ENCODE measurements around the gene CAND2. TPM values are rescaled to one million over a fixed set of nuclear protein-coding genes. Genes with fewer than 3 reads are reported as not detected.
"Not testable (repeated sequence)": the region's sequence is repeated elsewhere in the genome, so short reads cannot be mapped to it uniquely, and the experiment has no call there.

The CAND2 gene
- total RNA-seq, 2 experiments from 2014 or later = 2.1 to 2.2 TPM

GRCh38 chr3:12841149-12841969 lies 44.9 kb downstream of the CAND2 start, which contains the start of gene RPL32:
RPL32 (minus strand) TSS chr3:12841565; CDS start chr3:12840237, 1,328 bp downstream.
- DNase-seq (peak; percentile 92), ATAC-seq (peak; percentile 90)
- H3K4me1 Mint-ChIP-seq = peaks cover 43% of the 10 kb centered on the region
- H3K36me3 Mint-ChIP-seq (ENCODE audit: low read depth) = peaks cover 50% of the 10 kb centered on the region
- H3K27ac Mint-ChIP-seq = peak within 1 kb of the TSS; percentile 99
- POLR2A ChIA-PET = interaction anchor here (0.7 to 2.9 kb wide), 8 partner anchors 9 to 234 kb away, joined by 3 to 26 read pairs (median 3); no protein-coding TSS in a partner anchor
- H3K9me3 Mint-ChIP-seq (ENCODE audit: low read depth) = no peaks in the 10 kb centered on the region
- CTCF ChIA-PET = interaction anchor here (0.6 to 2.6 kb wide), 33 partner anchors 10 to 357 kb away, joined by 3 to 22 read pairs (median 4); no protein-coding TSS in a partner anchor
- H3K4me3 Mint-ChIP-seq = peak within 1 kb of the TSS; percentile 98
- intact Hi-C loops (cut with DNase I, micrococcal nuclease) = loop anchor here (1.0 to 10.0 kb wide), 12 partner anchors 27 to 1333 kb away; partner anchors contain the start of genes RAF1 (in 2 of the 2), LSM3 (in 1 of the 2), MKRN2 (in 1 of the 2) and TSEN2 (in 1 of the 2)
- H3K27me3 Mint-ChIP-seq = no peaks in the 10 kb centered on the region

- H3K4me3 Mint-ChIP-seq = peak overlapping the region; percentile 98
- H3K36me3 Mint-ChIP-seq (ENCODE audit: low read depth) = peaks cover 44% of the 10 kb centered on the region
- DNase-seq (no peak), ATAC-seq (no peak)
- H3K4me1 Mint-ChIP-seq = peaks cover 39% of the 10 kb centered on the region
- H3K27me3 Mint-ChIP-seq = no peaks in the 10 kb centered on the region
- intact Hi-C loops (cut with DNase I, micrococcal nuclease) = loop anchor here (1.0 to 10.0 kb wide), 12 partner anchors 26 to 1333 kb away; partner anchors contain the start of genes RAF1 (in 2 of the 2), LSM3 (in 1 of the 2), MKRN2 (in 1 of the 2) and TSEN2 (in 1 of the 2)
- CTCF ChIA-PET = interaction anchor here (0.8 to 2.6 kb wide), 32 partner anchors 10 to 356 kb away, joined by 3 to 22 read pairs (median 4); no protein-coding TSS in a partner anchor
- H3K27ac Mint-ChIP-seq = peak overlapping the region; percentile 99
- no peaks in the 10 kb centered on the region for H3K9me3 Mint-ChIP-seq (ENCODE audit: low read depth)
- POLR2A ChIA-PET = interaction anchor here (0.8 to 2.9 kb wide), 6 partner anchors 10 to 235 kb away, joined by 3 to 26 read pairs (median 4); no protein-coding TSS in a partner anchor
Measured at GRCh38 chr3:12841970-12842328, 45.5 kb downstream of the CAND2 start.

- Mint-ChIP-seq H3K36me3 (ENCODE audit: low read depth) (peaks cover 39% of the 10 kb centered on the region), H3K9me3 (ENCODE audit: low read depth) (no peaks in the 10 kb centered on the region)
Measured at GRCh38 chr3:12842469-12842868, 46.0 kb downstream of the CAND2 start.

GRCh38 chr3:12845811-12846210 lies 49.3 kb downstream of the CAND2 start:
- ChIA-PET POLR2A (no interaction called here), CTCF (interaction anchor here (0.6 to 1.3 kb wide), 2 partner anchors 22 to 44 kb away, joined by 3 to 4 read pairs; no protein-coding TSS in a partner anchor)
- Mint-ChIP-seq H3K4me1 (peaks cover 8% of the 10 kb centered on the region), H3K9me3 (ENCODE audit: low read depth) (no peaks in the 10 kb centered on the region), H3K4me3 (no peak overlapping the region), H3K36me3 (ENCODE audit: low read depth) (peaks cover 5% of the 10 kb centered on the region), H3K27ac (no peak overlapping the region), H3K27me3 (no peaks in the 10 kb centered on the region)
- DNase-seq (no peak), ATAC-seq (no peak)
- intact Hi-C loops (cut with DNase I, micrococcal nuclease) = loop anchor here in 1 of 2 experiments (10.0 kb wide), 1 partner anchor 1329 kb away; the partner anchor contains the start of genes LSM3 and XPC

More at GRCh38 chr3:12842469-12842868, 46.0 kb downstream of the CAND2 start:
- ATAC-seq (no peak), DNase-seq (no peak)
- ChIA-PET POLR2A (no interaction called here), CTCF (interaction anchor here (0.8 to 2.6 kb wide), 17 partner anchors 9 to 153 kb away, joined by 3 to 22 read pairs (median 5); no protein-coding TSS in a partner anchor)
- Mint-ChIP-seq H3K27ac (peak overlapping the region; percentile 99), H3K4me3 (no peak overlapping the region), H3K27me3 (no peaks in the 10 kb centered on the region), H3K4me1 (peaks cover 35% of the 10 kb centered on the region)
- intact Hi-C loops (cut with DNase I, micrococcal nuclease) = loop anchor here in 1 of 2 experiments (10.0 kb wide), 1 partner anchor 1332 kb away; the partner anchor contains the start of genes LSM3 and XPC

GRCh38 chr3:12852201-12852600 lies 55.7 kb downstream of the CAND2 start:
- ATAC-seq (no peak), DNase-seq (no peak)
- H3K4me1 Mint-ChIP-seq = no peaks in the 10 kb centered on the region
- no peak overlapping the region for H3K4me3 Mint-ChIP-seq
- no peaks in the 10 kb centered on the region for H3K9me3 Mint-ChIP-seq (ENCODE audit: low read depth)
- H3K36me3 Mint-ChIP-seq (ENCODE audit: low read depth) = no peaks in the 10 kb centered on the region
- ChIA-PET POLR2A (no interaction called here), CTCF (interaction anchor here (1.7 kb wide), 1 partner anchor 11 kb away, joined by 7 read pairs; the partner anchor contains the start of gene RPL32)
- H3K27ac Mint-ChIP-seq = no peak overlapping the region
- intact Hi-C loops (cut with DNase I, micrococcal nuclease) = no loop called here
- peaks cover 2% of the 10 kb centered on the region for H3K27me3 Mint-ChIP-seq

GRCh38 chr3:12853847-12854246 lies 57.4 kb downstream of the CAND2 start:
- POLR2A ChIA-PET; DNase-seq; H3K27ac Mint-ChIP-seq; ATAC-seq; H3K4me1 Mint-ChIP-seq; H3K9me3 Mint-ChIP-seq (ENCODE audit: low read depth); intact Hi-C loops (cut with DNase I, micrococcal nuclease); H3K36me3 Mint-ChIP-seq (ENCODE audit: low read depth); H3K4me3 Mint-ChIP-seq; H3K27me3 Mint-ChIP-seq: not testable (repeated sequence)
- CTCF ChIA-PET = interaction anchor here (3.1 kb wide), 1 partner anchor 12 kb away, joined by 8 read pairs; the partner anchor contains the start of gene RPL32

GRCh38 chr3:12854565-12854964 lies 58.1 kb downstream of the CAND2 start:
- intact Hi-C loops (cut with DNase I, micrococcal nuclease) = no loop called here
- H3K27me3 Mint-ChIP-seq = peaks cover 2% of the 10 kb centered on the region
- H3K9me3 Mint-ChIP-seq (ENCODE audit: low read depth) = no peaks in the 10 kb centered on the region
- no peak overlapping the region for H3K27ac Mint-ChIP-seq
- no peaks in the 10 kb centered on the region for H3K36me3 Mint-ChIP-seq (ENCODE audit: low read depth)
- POLR2A ChIA-PET = no interaction called here
- DNase-seq (no peak), ATAC-seq (no peak)
- H3K4me3 Mint-ChIP-seq = no peak overlapping the region
- CTCF ChIA-PET = interaction anchor here (0.6 to 3.1 kb wide), 2 partner anchors 13 to 78 kb away, joined by 3 to 8 read pairs; partner anchors contain the start of gene RPL32
- no peaks in the 10 kb centered on the region for H3K4me1 Mint-ChIP-seq

GRCh38 chr3:12856626-12857025 lies 60.1 kb downstream of the CAND2 start:
- peaks cover 2% of the 10 kb centered on the region for H3K27me3 Mint-ChIP-seq
- ChIA-PET POLR2A (no interaction called here), CTCF (no interaction called here)
- ATAC-seq = no peak
- no peaks in the 10 kb centered on the region for H3K9me3 Mint-ChIP-seq (ENCODE audit: low read depth)
- no peak for DNase-seq
- H3K4me1 Mint-ChIP-seq = no peaks in the 10 kb centered on the region
- intact Hi-C loops (cut with DNase I, micrococcal nuclease) = no loop called here
- no peak overlapping the region for H3K27ac Mint-ChIP-seq
- no peaks in the 10 kb centered on the region for H3K36me3 Mint-ChIP-seq (ENCODE audit: low read depth)
- no peak overlapping the region for H3K4me3 Mint-ChIP-seq

- DNase-seq (no peak), ATAC-seq (no peak)
- no peaks in the 10 kb centered on the region for H3K27me3 Mint-ChIP-seq
- peaks cover 2% of the 10 kb centered on the region for H3K9me3 Mint-ChIP-seq (ENCODE audit: low read depth)
- intact Hi-C loops (cut with DNase I, micrococcal nuclease) = no loop called here
- no peak overlapping the region for H3K4me3 Mint-ChIP-seq
- H3K36me3 Mint-ChIP-seq (ENCODE audit: low read depth) = no peaks in the 10 kb centered on the region
- ChIA-PET CTCF (interaction anchor here (0.6 to 0.8 kb wide), 2 partner anchors 10 to 1689 kb away, joined by 3 read pairs; no protein-coding TSS in a partner anchor), POLR2A (interaction anchor here (0.7 kb wide), 1 partner anchor 173 kb away, joined by 3 read pairs; no protein-coding TSS in a partner anchor)
- H3K27ac Mint-ChIP-seq = no peak overlapping the region
- H3K4me1 Mint-ChIP-seq = no peaks in the 10 kb centered on the region
Measured at GRCh38 chr3:12859840-12860239, 63.4 kb downstream of the CAND2 start.

GRCh38 chr3:12861611-12862010 lies 65.1 kb downstream of the CAND2 start:
- Mint-ChIP-seq H3K27me3 (no peaks in the 10 kb centered on the region), H3K36me3 (ENCODE audit: low read depth) (no peaks in the 10 kb centered on the region), H3K9me3 (ENCODE audit: low read depth) (peaks cover 4% of the 10 kb centered on the region), H3K27ac (no peak overlapping the region), H3K4me1 (no peaks in the 10 kb centered on the region), H3K4me3 (no peak overlapping the region)
- CTCF ChIA-PET = interaction anchor here (1.0 kb wide), 1 partner anchor 52 kb away, joined by 3 read pairs; no protein-coding TSS in a partner anchor
- POLR2A ChIA-PET = no interaction called here
- intact Hi-C loops (cut with DNase I, micrococcal nuclease) = no loop called here
- DNase-seq = no peak
- ATAC-seq = no peak

GRCh38 chr3:12862387-12862786 lies 65.9 kb downstream of the CAND2 start:
- peaks cover 2% of the 10 kb centered on the region for H3K27me3 Mint-ChIP-seq
- no peaks in the 10 kb centered on the region for H3K36me3 Mint-ChIP-seq (ENCODE audit: low read depth)
- ChIA-PET CTCF (interaction anchor here (1.0 kb wide), 1 partner anchor 52 kb away, joined by 3 read pairs; no protein-coding TSS in a partner anchor), POLR2A (no interaction called here)
- H3K4me3 Mint-ChIP-seq = no peak overlapping the region
- H3K27ac Mint-ChIP-seq = no peak overlapping the region
- DNase-seq = no peak
- intact Hi-C loops (cut with DNase I, micrococcal nuclease) = no loop called here
- peaks cover 4% of the 10 kb centered on the region for H3K9me3 Mint-ChIP-seq (ENCODE audit: low read depth)
- no peaks in the 10 kb centered on the region for H3K4me1 Mint-ChIP-seq
- no peak for ATAC-seq
